ENCODE measurements around the gene CALHM6.

Gene CALHM6

GRCh38 chr6:116451916-116452315 is 9.3 kb upstream of the CALHM6 start:
- peaks cover 36% of the 10 kb centered on the region for H3K4me1 Mint-ChIP-seq
- no peak overlapping the region for H3K4me3 Mint-ChIP-seq
- DNase-seq, result no peak
- TF ChIP-seq CTCF (IDR thresholded peaks at IDR 0.05), result no peak
- H3K27me3 Mint-ChIP-seq (ENCODE audit: low read depth, poor library complexity), result peaks cover 3% of the 10 kb centered on the region
- no peaks in the 10 kb centered on the region for H3K9me3 Mint-ChIP-seq
- H3K27ac Mint-ChIP-seq, result no peak overlapping the region
- H3K36me3 Mint-ChIP-seq (ENCODE audit: low read depth), result no peaks in the 10 kb centered on the region

GRCh38 chr6:116452531-116452930 is 8.6 kb upstream of the CALHM6 start:
- no peaks in the 10 kb centered on the region for H3K9me3 Mint-ChIP-seq

GRCh38 chr6:116456106-116456505 is 5.1 kb upstream of the CALHM6 start:
- no peak overlapping the region for H3K4me3 Mint-ChIP-seq

More at GRCh38 chr6:116452531-116452930, 8.6 kb upstream of the CALHM6 start:
- peaks cover 6% of the 10 kb centered on the region for H3K27me3 Mint-ChIP-seq (ENCODE audit: low read depth, poor library complexity)
- peaks cover 33% of the 10 kb centered on the region for H3K4me1 Mint-ChIP-seq
- no peak for TF ChIP-seq CTCF (IDR thresholded peaks at IDR 0.05)
- no peak overlapping the region for H3K27ac Mint-ChIP-seq
- no peaks in the 10 kb centered on the region for H3K36me3 Mint-ChIP-seq (ENCODE audit: low read depth)
- no peak for DNase-seq
- H3K4me3 Mint-ChIP-seq, result no peak overlapping the region

GRCh38 chr6:116456927-116457326 is 4.2 kb upstream of the CALHM6 start:
- peaks cover 18% of the 10 kb centered on the region for H3K4me1 Mint-ChIP-seq
- no peaks in the 10 kb centered on the region for H3K9me3 Mint-ChIP-seq
- TF ChIP-seq CTCF (IDR thresholded peaks at IDR 0.05), result no peak
- no peaks in the 10 kb centered on the region for H3K36me3 Mint-ChIP-seq (ENCODE audit: low read depth)
- peaks cover 44% of the 10 kb centered on the region for H3K27me3 Mint-ChIP-seq (ENCODE audit: low read depth, poor library complexity)
- no peak overlapping the region for H3K4me3 Mint-ChIP-seq
- no peak overlapping the region for H3K27ac Mint-ChIP-seq
- DNase-seq, result no peak

More at GRCh38 chr6:116456106-116456505, 5.1 kb upstream of the CALHM6 start:
- Mint-ChIP-seq H3K9me3 (no peaks in the 10 kb centered on the region), H3K27me3 (ENCODE audit: low read depth, poor library complexity) (peaks cover 36% of the 10 kb centered on the region), H3K27ac (no peak overlapping the region), H3K36me3 (ENCODE audit: low read depth) (no peaks in the 10 kb centered on the region), H3K4me1 (peaks cover 19% of the 10 kb centered on the region)
- no peak for DNase-seq
- TF ChIP-seq CTCF (IDR thresholded peaks at IDR 0.05), result no peak

- no peak overlapping the region for H3K27ac Mint-ChIP-seq
- TF ChIP-seq CTCF (IDR thresholded peaks at IDR 0.05), result no peak
- DNase-seq, result no peak
- peaks cover 52% of the 10 kb centered on the region for H3K27me3 Mint-ChIP-seq (ENCODE audit: low read depth, poor library complexity)
- no peaks in the 10 kb centered on the region for H3K9me3 Mint-ChIP-seq
- H3K36me3 Mint-ChIP-seq (ENCODE audit: low read depth), result no peaks in the 10 kb centered on the region
- H3K4me1 Mint-ChIP-seq, result peaks cover 21% of the 10 kb centered on the region
- H3K4me3 Mint-ChIP-seq, result no peak overlapping the region
These were observed 2.9 kb upstream of the CALHM6 start for GRCh38 chr6:116458264-116458663.

- peaks cover 59% of the 10 kb centered on the region for H3K27me3 Mint-ChIP-seq (ENCODE audit: low read depth, poor library complexity)
- H3K27ac Mint-ChIP-seq, result no peak overlapping the region
- no peaks in the 10 kb centered on the region for H3K9me3 Mint-ChIP-seq
- no peaks in the 10 kb centered on the region for H3K36me3 Mint-ChIP-seq (ENCODE audit: low read depth)
- no peak for TF ChIP-seq CTCF (IDR thresholded peaks at IDR 0.05)
- H3K4me3 Mint-ChIP-seq, result no peak overlapping the region
- DNase-seq, result no peak
- H3K4me1 Mint-ChIP-seq, result peaks cover 20% of the 10 kb centered on the region
These were observed 1.2 kb upstream of the CALHM6 start for GRCh38 chr6:116459927-116460326.

Data from nephron progenitor cell (in vitro differentiated cells).